ENCODE data around the gene OSBPL10.

DNA sequence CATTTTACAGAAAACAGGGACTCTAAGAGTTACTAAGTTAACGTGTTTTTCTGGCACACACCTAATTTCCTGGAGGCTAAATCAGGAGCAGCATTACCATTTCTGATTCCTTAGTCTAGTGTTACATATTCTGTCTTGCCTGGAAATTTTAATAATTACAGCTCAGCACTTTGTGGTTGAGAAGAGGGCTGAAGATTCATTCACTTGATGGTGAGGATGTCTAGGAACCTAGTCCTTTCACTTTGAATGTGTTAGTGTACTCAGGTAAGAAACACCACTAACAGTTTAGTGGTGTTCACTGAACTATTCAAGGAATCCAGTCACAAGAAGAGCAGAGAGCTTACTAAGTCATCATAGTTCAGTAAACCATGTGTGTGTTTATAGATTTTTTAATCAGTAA lies 345.5 kb downstream of the OSBPL10 start:
- TF ChIP-seq, protein P1, sequence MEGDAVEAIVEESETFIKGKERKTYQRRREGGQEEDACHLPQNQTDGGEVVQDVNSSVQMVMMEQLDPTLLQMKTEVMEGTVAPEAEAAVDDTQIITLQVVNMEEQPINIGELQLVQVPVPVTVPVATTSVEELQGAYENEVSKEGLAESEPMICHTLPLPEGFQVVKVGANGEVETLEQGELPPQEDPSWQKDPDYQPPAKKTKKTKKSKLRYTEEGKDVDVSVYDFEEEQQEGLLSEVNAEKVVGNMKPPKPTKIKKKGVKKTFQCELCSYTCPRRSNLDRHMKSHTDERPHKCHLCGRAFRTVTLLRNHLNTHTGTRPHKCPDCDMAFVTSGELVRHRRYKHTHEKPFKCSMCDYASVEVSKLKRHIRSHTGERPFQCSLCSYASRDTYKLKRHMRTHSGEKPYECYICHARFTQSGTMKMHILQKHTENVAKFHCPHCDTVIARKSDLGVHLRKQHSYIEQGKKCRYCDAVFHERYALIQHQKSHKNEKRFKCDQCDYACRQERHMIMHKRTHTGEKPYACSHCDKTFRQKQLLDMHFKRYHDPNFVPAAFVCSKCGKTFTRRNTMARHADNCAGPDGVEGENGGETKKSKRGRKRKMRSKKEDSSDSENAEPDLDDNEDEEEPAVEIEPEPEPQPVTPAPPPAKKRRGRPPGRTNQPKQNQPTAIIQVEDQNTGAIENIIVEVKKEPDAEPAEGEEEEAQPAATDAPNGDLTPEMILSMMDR (IDR thresholded peaks at IDR 0.05): no peak
- no peak for TF ChIP-seq POLR2AphosphoS5 (IDR thresholded peaks at IDR 0.05)

Data from prostate gland (tissue), 2 donors.